HepG2 (cell line): ENCODE measurements around the gene ESYT2.

Source experiments
- ARID2 ChIP-seq: sonication (generic); formaldehyde crosslinking; IDR thresholded peaks from 2 replicates; pipeline ENCODE4 v1.8.1; 2022; ENCODE audit warnings: mild to moderate bottlenecking, missing genetic modification reagents, borderline replicate concordance
- NFE2L2 ChIP-seq: fragments of 150-350 bp; IDR thresholded peaks from 2 replicates; pipeline ENCODE4 v1.6.1; 2014; ENCODE audit warnings: low read length
- POLR2A ChIP-seq, 2 experiments: IDR thresholded peaks; 2 replicates each; pipeline ENCODE4 v1.6.1; 2011; ENCODE audit warnings: low read depth in 2 of 2, low read length in 2 of 2, mild to moderate bottlenecking in 1 of 2, moderate library complexity in 1 of 2; ENCODE audit not compliant: insufficient read depth in 1 of 2
- RAD21 ChIP-seq: fragments of 450-650 bp; formaldehyde crosslinking; IDR thresholded peaks from 2 replicates; pipeline ENCODE4 v1.5.0; 2020; ENCODE audit warnings: mild to moderate bottlenecking
- SOX5 ChIP-seq: IDR thresholded peaks from 2 replicates; pipeline ENCODE4 v1.6.1; 2016; ENCODE audit warnings: borderline replicate concordance
- SUZ12 ChIP-seq: fragments of 150-350 bp; IDR thresholded peaks from 2 replicates; pipeline ENCODE4 v1.6.1; 2014; ENCODE audit warnings: low read depth, low read length
- ZNF317 ChIP-seq: sonication (generic); formaldehyde crosslinking; IDR thresholded peaks from 2 replicates; pipeline ENCODE4 v1.5.0; 2020; ENCODE audit warnings: mild to moderate bottlenecking, missing genetic modification reagents
- ZNF768 ChIP-seq: sonication (generic); formaldehyde crosslinking; IDR thresholded peaks from 2 replicates; pipeline ENCODE4 v1.4.0; 2020; ENCODE audit warnings: missing genetic modification reagents
- TF ChIP-seq, protein P1 (sequence below): sonication (generic); formaldehyde crosslinking; IDR thresholded peaks from 2 replicates; pipeline ENCODE4 v1.5.0; 2020; ENCODE audit warnings: mild to moderate bottlenecking, missing genetic modification reagents, moderate library complexity

- no peak for TF ChIP-seq ZNF317 (CRISPR knock-in tag)
- TF ChIP-seq, protein P1, sequence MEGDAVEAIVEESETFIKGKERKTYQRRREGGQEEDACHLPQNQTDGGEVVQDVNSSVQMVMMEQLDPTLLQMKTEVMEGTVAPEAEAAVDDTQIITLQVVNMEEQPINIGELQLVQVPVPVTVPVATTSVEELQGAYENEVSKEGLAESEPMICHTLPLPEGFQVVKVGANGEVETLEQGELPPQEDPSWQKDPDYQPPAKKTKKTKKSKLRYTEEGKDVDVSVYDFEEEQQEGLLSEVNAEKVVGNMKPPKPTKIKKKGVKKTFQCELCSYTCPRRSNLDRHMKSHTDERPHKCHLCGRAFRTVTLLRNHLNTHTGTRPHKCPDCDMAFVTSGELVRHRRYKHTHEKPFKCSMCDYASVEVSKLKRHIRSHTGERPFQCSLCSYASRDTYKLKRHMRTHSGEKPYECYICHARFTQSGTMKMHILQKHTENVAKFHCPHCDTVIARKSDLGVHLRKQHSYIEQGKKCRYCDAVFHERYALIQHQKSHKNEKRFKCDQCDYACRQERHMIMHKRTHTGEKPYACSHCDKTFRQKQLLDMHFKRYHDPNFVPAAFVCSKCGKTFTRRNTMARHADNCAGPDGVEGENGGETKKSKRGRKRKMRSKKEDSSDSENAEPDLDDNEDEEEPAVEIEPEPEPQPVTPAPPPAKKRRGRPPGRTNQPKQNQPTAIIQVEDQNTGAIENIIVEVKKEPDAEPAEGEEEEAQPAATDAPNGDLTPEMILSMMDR (CRISPR knock-in tag), result no peak
- TF ChIP-seq NFE2L2, result no peak
- no peak for TF ChIP-seq ARID2 (CRISPR knock-in tag)
- TF ChIP-seq SUZ12, result no peak
- no peak for TF ChIP-seq SOX5 (CRISPR knock-in tag)
- TF ChIP-seq POLR2A (IDR thresholded peaks at IDR 0.05; ENCODE audit: insufficient read depth in 1 of 2, low read depth in 2 of 2, low read length in 2 of 2), result no peak
- no peak for TF ChIP-seq RAD21
- no peak for TF ChIP-seq ZNF768 (CRISPR knock-in tag)
These were observed 106.6 kb downstream of the ESYT2 start for GRCh38 chr7:158722574-158723237.
